Inflammatory macrophage treated with lipopolysaccharide for 1 hour (primary cell): ENCODE results near the gene NAV2.

ENCODE experiments used
- DNase-seq, 2 donors: peaks; one replicate each; pipeline ENCODE4 v3.0.0-alpha.2; 2020 to 2022

The NAV2 gene

DNA sequence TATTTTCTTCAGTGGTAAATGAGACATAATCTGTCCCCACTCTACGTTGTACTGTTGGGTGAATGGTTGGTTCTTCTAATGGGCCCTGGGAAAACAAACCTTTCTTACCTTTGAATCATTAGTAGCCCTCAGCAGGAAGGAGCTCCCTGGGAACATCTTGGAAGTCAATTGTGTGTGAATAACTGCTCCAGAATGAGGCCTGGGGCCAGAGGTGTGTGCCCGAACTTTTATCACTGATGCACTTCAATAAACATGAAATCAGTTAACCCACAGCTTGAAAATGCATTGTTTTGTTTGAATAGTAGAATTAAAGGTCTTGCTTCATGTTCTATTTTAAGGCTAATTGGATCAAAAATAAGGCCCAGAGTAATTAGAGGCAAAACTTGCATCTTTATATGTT, 67.1 kb downstream of the NAV2 start:
- DNase-seq, result no peak

GRCh38 chr11:19781351-19781750, 68.7 kb downstream of the NAV2 start:
- no peak for DNase-seq

DNA sequence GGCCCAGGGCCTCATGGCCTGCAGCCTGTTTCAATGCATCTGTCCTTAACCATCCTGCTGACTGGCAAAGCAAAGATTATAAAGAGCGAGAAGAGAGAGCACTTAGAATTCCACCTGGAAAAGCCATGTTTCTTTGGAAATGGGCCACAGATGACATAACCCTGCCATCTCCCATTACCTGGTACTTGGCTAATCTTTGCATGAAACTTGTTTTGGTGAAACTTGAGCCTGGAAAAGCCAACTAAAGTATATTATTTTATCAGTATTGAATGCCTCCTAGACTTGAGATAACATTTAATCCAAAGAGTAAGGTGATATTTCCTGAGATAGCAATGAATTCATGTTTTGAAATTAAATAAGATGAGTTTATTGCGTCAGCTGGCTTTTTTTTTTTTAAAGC, 72.6 kb downstream of the NAV2 start:
- DNase-seq, result no peak

GRCh38 chr11:19786644-19787043, 74.0 kb downstream of the NAV2 start:
- no peak for DNase-seq

DNA sequence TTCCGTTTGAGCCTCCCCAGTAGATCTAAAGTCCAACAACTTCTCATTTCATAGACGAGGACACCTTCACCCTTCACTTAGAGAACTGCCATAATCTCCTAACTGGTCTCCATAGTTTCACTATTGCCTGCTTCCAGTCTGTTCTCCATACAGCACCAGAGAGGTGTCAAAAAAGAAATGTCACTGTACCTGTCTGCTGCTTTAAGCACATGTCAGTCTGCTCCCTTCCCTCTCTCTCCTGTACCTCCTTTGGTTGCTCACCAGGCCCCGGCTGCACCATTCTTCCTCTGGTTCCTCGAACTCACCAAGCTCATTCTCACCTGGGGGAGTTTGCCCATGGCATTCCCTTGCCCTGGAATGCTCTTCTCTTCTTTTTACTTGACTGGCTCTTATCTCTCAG, 75.8 kb downstream of the NAV2 start:
- no peak for DNase-seq

DNA sequence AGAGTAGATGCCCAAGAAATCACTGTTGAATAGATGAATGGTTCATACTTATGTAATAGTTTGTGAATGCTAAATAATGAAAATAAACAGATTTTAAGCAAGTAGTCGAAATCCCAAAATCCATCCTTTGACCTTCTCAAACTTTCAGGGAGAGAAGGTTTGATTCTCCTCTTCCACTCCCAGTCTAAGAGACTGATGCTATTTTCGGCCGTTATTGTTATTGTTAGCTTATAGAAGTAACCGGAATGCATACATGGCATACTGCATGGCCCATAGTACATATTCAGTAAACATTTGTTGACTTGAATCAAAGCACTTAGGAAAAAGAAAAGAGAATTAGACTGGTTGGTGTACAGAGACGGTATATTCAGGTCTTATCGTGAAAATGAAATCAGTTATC, 76.6 kb downstream of the NAV2 start:
- no peak for DNase-seq

- DNase-seq, result no peak
Observed at GRCh38 chr11:19789835-19790710, 77.4 kb downstream of the NAV2 start.

- no peak for DNase-seq
Observed at GRCh38 chr11:19790831-19791552, 78.4 kb downstream of the NAV2 start.

- DNase-seq, result no peak
Observed at GRCh38 chr11:19792510-19792909, 79.9 kb downstream of the NAV2 start.

DNA sequence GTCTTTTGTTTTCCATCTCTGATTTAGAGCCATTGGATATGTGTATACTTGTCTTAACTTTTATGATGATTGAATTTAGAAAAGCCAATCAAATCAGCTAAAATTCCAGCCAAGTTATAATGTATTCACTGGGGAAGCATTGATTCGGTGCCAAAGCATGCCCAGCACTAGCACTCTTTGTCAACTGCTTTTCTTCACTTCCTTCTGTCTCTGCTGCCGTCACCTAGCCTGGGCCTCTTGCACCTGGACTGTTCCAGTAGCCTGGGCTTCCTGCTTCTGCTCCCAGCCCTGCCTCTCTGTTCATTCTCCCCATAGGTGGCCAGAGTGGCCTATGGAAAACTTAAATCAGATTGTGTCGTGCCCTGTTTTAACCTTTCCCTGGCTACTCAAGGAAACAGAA, 80.7 kb downstream of the NAV2 start:
- no peak for DNase-seq

GRCh38 chr11:19794161-19794560, 81.5 kb downstream of the NAV2 start:
- DNase-seq, result no peak

- DNase-seq, result no peak
Observed at GRCh38 chr11:19795082-19795481, 82.4 kb downstream of the NAV2 start.

- DNase-seq, result no peak
Observed at GRCh38 chr11:19800162-19800561, 87.5 kb downstream of the NAV2 start.

DNA sequence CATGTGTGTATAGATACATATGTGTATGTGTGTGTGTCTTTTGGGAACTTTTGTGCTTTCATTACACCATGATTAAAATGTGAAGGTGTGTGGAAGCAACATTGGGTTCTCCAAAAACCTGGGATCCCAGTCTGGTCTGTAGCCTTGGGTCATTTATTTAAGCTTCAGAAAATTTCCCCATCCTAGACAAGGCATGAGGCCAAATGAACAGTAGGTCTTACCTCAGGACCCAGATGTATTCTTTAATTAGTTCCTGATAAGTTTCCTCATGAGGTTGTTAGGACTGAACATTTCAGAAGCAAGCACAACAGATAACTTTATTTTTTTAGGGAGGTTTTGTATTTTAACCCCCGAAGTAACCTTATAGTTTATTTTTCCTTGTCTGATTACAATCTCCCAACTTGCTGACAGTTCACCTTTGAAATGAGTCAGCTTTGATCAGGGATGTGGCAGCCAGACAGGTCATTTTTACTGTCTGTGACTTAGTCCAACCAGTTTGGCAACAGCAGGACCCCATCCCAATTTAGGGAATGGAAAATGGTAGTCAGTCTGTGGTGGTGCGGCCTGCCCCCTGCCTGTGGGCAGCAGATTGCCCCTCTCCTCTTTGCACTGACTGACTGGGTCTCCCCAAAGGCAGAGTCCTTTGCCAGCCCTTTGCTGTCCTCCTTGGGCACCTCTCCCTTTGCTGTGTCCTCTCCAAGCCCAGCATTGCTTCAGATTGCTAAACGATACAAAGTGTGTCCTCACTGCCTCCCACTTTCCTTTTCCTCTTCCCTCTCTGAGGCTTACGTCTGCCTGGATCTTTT, 88.3 kb downstream of the NAV2 start:
- no peak for DNase-seq

DNA sequence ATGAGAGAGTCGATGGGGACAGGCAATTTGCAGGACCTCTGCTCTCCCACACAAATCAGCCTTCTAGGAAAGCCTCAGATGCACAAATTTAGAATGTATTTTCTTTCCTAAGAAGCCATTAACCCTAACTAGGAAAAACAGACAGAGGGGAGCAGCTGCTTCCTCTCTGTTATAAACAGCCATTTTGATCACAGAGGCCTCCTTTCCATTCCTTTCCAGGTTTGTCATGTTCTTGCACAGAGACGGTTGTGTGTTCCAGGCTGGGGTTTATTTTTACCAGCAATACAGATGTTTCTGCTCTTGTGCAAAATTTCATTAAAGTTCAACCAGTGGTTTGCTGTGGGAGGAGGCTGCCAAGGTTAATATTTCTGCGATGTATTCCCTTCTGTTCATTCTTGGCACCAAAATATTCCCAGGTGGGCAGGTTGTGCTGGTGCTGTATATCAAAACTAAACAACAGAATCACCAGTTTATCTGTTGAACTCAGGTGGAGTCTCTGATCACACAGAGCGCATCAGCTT, 90.2 kb downstream of the NAV2 start:
- no peak for DNase-seq

- DNase-seq, result no peak
Observed at GRCh38 chr11:19803506-19803998, 90.9 kb downstream of the NAV2 start.

DNA sequence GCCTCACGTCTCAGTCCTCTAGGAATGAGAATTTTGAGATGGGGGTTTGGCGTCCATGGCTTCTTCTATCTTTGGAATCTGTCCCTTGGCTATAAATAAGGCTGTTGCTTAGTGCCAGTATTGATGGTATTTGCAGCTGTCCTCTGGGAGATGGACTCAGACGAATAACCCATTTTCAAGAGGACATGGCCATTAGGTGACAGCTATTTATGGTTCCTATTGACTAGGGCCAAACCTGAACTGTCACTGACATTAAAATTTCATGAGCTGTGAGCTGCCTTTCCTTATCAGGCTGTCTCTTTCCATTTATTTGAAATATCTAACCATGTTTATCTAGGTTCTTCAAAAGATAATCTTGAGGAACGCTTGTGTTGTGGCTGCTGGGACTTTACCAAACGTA, 92.7 kb downstream of the NAV2 start:
- no peak for DNase-seq

GRCh38 chr11:19805827-19806226, 93.2 kb downstream of the NAV2 start:
- no peak for DNase-seq

DNA sequence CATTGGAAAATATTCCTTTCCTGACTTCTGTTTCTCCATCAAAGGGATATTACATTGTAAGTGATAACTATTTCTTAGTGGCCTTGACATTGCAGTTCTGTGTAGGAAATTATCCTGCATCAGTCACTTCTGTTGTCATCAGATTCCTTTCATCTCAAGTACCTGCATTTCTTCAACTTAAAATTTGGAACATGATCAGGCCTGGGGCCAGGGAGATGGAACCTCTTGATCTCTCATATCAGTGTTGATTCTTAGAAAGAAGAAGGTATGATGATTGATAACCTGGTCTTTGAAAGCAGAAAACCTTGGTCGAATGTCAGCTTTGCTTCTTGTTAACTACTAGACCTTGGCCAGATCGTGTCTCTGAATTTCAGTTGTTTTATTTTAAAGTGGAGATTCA, 93.6 kb downstream of the NAV2 start:
- no peak for DNase-seq

DNA sequence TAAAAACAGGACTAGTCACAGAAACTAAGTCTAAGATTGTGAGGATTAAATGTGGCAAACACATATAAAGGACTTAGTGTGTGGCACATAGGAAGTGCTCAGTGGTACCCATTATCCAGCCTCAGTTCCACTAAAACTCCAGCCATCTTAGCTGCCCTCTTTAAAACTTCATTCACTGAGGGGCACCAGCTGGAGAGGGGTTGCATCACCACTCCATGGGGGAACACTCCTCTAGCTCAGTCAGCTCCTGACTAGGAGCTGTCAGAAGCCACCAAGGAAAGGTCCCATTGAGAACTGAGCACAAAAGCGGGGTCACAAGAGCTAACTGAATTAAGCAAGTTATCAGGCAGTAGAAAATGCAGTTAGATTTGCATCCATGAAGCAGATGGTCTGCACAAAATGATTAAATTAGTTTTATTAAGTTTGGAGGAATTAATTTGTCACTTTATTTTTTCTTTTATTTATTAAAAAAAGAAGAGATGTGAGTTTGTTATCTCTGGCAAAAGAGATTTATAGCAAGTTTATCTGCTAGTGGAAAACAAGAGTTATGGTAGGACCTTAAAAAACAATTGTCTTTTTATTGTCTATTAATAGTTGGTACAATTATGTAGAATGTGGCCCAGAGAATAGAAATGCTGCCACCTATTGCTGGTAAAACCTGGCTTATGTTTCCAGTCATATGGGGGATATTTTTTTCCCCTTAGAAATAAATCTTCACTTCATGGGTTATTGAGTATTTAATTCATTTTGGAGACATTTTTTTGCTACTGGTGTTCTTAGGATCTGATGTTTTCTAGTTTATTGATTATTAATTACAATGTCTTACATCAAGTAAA, 95.7 kb downstream of the NAV2 start:
- no peak for DNase-seq

DNA sequence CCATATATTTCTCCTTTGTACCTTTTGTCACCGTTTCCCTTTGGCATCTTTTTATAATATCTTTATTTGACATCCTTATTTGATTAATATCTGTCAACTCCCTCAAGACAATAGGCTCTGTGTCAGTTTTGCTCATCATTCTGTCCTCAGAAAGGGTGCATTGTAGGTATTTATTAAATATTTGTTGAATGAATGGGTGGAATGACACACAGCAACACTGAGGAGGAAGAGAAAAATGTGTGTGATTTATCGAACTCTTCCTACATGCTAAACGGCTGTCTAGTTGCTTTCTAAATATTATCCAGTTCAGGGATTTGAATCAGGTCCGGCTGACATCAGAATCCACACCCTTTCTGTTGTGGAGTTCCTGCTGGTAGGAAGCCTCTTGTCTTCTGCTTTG, 98.2 kb downstream of the NAV2 start:
- DNase-seq, result no peak

DNA sequence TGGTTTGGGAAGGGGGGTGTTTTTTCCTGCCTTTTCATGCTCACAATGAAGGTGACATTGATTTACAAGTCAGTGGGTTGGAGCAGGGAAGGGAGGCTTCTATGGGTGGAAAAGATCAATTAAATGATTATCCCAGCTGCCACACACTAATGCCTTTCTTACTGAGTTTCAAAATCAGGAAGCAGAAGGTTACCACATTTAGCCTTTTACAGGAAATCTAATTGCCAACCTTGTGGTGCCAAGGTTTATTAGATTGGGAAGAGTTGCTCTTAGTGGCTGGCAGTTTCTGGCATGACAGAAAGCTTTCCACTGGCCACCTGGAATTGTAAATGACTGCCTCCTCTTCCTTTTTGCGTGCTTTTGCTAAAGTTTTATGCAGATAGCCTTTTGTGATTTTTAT, 98.7 kb downstream of the NAV2 start:
- no peak for DNase-seq
